D341Med (cell line): ENCODE data around the gene OPA3.
A peak's percentile ranks its signal among the peaks of the same experiment; 100 is the strongest.

Source experiments
- DNase-seq: peaks from one replicate; pipeline ENCODE4 v3.0.0; 2012; ENCODE audit warnings: low spot score

The OPA3 gene

GRCh38 chr19:45503909-45504308, 80.7 kb downstream of the OPA3 start:
- no peak for DNase-seq

GRCh38 chr19:45502111-45502510, 82.5 kb downstream of the OPA3 start:
- DNase-seq: no peak

- no peak for DNase-seq
Observed at GRCh38 chr19:45501730-45502014, 82.9 kb downstream of the OPA3 start.

GRCh38 chr19:45500918-45501729, 83.5 kb downstream of the OPA3 start:
- DNase-seq: no peak

- DNase-seq: no peak
Observed at GRCh38 chr19:45499196-45500180, 85.1 kb downstream of the OPA3 start.

- DNase-seq: peak; percentile 84
Observed at GRCh38 chr19:45498411-45499195, 86.0 kb downstream of the OPA3 start, which contains the start of gene PPM1N. Gene PPM1N, plus strand, starts transcription at chr19:45498443. Its CDS starts 30 bp downstream, at chr19:45498473.

- DNase-seq: no peak
Observed at GRCh38 chr19:45497791-45498190, 86.8 kb downstream of the OPA3 start.

- peak; percentile 59 for DNase-seq
Observed at GRCh38 chr19:45496349-45496953, 88.2 kb downstream of the OPA3 start.

GRCh38 chr19:45495178-45495577, 89.4 kb downstream of the OPA3 start:
- no peak for DNase-seq

- DNase-seq: no peak
Observed at GRCh38 chr19:45494261-45494916, 90.2 kb downstream of the OPA3 start.

GRCh38 chr19:45492627-45493470, 91.8 kb downstream of the OPA3 start:
- no peak for DNase-seq

GRCh38 chr19:45492137-45492626, 92.4 kb downstream of the OPA3 start:
- no peak for DNase-seq

GRCh38 chr19:45489216-45489855, 95.3 kb downstream of the OPA3 start:
- DNase-seq: no peak

- no peak for DNase-seq
Observed at GRCh38 chr19:45488708-45489107, 95.9 kb downstream of the OPA3 start.

GRCh38 chr19:45485305-45486077, 99.1 kb downstream of the OPA3 start:
- peak; percentile 93 for DNase-seq

- peak; percentile 2 for DNase-seq
Observed at GRCh38 chr19:45484273-45484945, 100.2 kb downstream of the OPA3 start.

GRCh38 chr19:45483033-45483432, 101.6 kb downstream of the OPA3 start:
- no peak for DNase-seq
